GM21619 (cell line): ENCODE results near the gene PAXIP1.
"Not testable (repeated sequence)": the region's sequence is repeated elsewhere in the genome, so short reads cannot be mapped to it uniquely, and the experiment has no call there.

Experiments
- ATAC-seq: cut with Tn5 transposase; IDR thresholded peaks from one replicate; pipeline ENCODE4 v1.9.1; 2021; ENCODE audit not compliant: unreplicated experiment

PAXIP1 gene

GRCh38 chr7:154946166-154946565 is 56.8 kb downstream of the PAXIP1 start:
- no peak for ATAC-seq

DNA sequence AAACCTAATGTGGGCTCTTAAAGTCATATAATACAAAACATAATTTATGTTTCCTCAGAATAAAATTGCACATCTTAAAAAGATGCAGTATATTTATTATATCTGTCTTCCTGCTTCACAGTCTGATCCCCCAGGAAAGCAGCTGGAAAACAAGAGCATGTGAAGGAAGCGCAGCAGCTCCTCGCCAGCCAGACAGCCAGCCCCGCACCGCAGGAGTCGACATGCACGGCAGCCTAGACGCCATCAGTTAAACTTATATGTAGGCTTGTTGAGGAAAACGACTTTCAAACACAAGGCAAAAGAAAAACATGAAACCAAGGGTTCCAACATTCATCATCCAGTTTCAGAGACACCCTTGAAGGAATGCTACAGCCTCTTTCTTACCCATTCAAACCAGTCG is 59.0 kb downstream of the PAXIP1 start:
- no peak for ATAC-seq

GRCh38 chr7:154942691-154943090 is 60.2 kb downstream of the PAXIP1 start:
- ATAC-seq = no peak

- ATAC-seq = no peak
Observed at GRCh38 chr7:154937837-154938236, 65.1 kb downstream of the PAXIP1 start.

- not testable (repeated sequence) for ATAC-seq
Observed at GRCh38 chr7:154934353-154934952, 68.5 kb downstream of the PAXIP1 start.

DNA sequence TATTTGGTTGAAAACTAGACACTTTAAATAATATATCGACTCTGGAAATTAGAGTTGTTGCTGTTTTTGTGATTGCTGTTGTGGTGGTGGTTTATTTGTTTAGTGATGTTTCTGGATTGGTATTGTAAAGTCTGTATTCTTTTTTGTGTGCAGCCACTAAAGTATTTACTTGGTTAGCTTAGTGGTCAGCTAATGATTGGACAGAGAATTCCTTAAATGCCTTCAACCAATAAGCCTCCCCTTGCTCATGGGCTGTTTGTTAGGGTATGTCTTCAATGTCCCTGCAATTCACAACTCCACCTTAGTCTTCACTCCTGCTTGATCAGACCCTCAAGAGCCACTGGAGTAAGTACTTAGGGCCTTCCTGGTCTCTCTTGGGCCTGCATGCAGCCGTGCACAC is 71.0 kb downstream of the PAXIP1 start:
- ATAC-seq = no peak

DNA sequence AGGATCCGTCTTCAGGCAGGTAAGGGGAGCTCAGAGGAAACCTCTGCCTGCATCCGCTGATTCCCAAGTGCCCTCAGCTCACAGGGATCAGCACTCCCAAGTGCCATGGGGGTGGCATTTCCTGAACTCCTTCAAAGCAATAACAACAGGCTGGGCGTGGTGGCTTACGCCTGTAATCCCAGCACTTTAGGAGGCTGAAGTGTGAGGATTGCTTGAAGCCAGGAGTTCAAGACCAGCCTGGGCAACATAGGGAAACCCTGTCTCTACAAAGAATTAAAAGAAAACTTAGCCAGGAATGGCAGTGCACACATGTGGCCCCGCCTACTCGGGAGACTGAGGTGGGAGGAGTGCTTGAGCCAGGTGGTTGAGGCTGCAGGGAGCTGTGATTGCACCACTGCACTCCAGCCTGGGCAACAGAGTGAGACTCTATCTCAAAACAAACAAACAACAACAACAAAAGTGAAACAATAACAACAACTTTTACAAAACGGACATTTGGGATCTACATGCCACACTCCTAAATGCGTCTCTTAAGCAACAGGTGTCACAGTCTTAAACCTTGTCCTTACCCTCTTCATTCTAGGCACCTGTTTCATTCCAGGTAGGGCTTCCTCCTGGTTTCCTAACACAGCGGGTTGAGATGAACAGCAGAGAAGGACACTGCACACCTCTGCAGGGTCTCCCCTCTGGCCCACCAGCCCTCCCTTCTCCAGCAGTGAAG is 73.8 kb downstream of the PAXIP1 start:
- no peak for ATAC-seq

- ATAC-seq = peak; percentile 84
Observed at GRCh38 chr7:154928136-154929005, 74.6 kb downstream of the PAXIP1 start.

DNA sequence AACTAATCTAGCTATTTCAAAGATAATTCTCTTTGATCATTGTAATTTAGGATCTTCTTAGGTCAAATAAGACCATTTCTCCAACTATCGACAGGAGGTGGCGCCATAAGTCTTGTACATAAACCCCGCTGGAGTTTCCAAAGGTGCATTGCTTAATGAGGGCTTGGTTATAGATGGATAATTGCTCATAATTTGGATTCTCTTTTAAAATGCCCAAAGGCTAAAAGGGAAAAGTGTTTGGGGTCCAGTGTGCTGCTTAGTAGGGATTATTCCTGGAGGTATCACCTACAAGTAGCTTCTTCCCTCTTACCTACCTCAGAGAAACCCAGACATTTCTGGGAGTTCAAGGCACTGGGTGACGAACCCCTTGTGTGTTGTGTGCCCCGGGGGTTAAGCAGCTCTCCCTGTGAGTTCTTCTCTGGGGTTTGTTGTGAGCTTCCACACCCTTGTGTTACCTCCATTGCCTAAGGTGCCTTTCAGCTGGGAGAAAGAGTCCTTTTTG is 75.2 kb downstream of the PAXIP1 start:
- peak; percentile 52 for ATAC-seq

DNA sequence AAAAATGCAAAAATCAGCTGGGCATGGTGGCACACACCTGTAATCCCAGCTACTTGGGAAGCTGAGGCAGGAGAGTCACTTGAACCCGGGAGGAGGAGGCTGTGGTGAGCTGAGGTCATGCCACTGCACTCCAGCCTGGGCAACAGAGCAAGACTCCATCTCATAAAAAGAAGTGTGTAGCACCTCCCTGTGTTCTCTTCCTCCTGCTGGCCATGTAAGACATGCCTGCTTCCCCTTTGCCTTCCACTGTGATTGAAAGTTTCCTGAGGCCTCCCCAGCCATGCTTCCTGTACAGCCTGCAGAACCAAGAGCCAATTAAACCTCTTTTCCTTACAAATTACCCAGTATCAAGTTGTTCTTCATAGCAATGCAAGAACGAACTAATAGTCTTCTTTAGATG is 80.5 kb downstream of the PAXIP1 start:
- ATAC-seq = not testable (repeated sequence)

DNA sequence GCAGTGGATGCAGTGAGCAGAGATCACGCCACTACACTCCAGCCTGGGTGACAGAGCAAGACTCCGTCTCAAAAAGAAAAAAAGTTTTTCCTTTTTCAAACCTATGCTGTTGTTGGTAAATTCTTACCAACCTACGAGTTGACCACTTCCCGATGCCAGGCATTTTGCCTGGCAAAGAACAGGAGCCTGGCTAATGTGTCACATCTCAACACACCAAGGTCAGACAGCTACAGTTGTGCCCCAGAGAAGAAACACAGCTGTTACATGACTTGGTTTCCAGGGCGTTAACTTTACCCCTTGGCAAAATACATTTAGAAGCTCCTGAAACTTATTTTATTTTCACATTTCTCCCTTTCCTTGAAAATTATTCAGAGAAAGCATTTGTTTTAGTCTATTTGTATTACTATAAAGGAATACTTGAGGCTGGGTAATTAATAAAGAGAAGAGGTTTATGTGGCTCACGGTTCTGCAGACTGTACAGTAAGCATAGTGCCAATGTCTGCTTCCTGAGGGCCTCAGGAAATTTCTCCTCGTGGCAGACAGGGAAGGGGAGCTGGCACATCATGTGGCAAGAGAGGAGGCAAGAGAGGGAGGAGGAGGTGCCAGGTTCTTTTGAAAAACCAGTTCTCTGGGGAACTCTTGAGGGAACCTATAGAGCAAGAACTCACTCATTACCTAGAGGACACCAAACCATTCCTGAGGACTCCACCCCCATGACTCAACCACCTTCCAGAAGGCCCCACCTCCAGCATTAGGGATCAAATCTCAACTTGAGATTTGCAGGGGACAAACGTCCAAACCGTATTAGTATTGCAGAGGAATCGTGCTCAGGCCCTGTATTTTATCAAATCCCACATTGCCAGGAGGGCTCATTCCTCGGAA is 83.3 kb downstream of the PAXIP1 start:
- ATAC-seq = no peak

DNA sequence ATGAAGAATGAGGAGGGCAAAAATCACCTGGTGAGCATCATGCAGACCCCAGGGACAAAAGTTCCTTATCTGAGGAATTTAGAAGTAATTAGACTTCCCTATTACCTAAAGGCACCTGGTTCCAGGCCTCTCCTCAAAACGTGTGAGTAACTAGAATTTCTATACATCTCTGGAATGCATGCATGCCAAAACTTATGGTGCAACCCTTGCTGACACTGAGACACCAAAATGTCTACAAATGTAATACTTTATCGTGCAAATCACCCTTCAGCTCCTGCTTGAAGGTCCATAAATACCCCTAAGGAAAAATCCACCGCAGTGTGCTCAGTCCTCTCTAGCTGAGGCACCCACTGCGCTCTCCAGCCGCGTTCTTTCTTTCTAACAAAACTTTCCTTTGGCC is 84.2 kb downstream of the PAXIP1 start:
- ATAC-seq = no peak

GRCh38 chr7:154918266-154918665 is 84.7 kb downstream of the PAXIP1 start:
- no peak for ATAC-seq

GRCh38 chr7:154917808-154918160 is 85.1 kb downstream of the PAXIP1 start:
- ATAC-seq = no peak

- ATAC-seq = no peak
Observed at GRCh38 chr7:154916856-154917807, 85.8 kb downstream of the PAXIP1 start.

DNA sequence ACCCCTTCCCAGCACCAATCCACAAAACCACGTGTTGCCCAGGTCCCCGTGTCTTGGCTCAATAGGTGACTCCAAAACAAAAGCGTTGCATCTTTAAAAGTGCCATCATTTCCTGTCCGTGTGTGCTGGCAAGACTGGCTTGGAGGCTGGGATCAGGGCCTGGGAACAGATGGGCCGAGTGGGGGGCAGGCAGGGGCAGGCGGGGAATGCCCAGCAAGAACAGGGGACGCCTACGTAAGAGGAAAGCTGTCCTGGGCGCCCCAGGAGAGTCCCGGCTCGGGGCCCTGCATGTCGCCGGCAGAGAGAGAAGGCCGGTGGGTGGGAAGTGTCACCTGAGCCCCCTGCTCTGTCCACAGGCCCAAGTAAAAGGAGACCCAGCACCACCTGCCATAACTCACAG is 86.5 kb downstream of the PAXIP1 start:
- no peak for ATAC-seq

- ATAC-seq = no peak
Observed at GRCh38 chr7:154915600-154915999, 87.3 kb downstream of the PAXIP1 start.

DNA sequence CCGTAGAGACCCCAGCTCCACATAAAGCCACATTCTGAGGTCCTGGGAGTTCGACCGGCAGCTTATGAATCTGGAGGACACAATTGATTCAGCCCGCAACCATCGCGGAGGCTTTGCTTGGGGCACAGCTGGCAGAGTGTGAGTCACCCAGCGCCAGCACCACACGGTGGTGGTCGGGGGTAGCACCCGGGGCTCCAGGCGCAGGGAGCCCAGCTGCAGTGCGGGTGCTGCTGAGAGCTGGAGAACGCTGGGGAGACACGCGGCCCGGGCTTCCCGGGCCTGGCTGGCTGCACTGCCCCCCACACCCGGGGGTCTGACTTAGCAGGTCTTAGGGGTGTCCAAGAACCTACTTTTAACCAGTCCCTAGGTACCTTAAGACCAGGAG is 87.9 kb downstream of the PAXIP1 start:
- ATAC-seq = no peak

- no peak for ATAC-seq
Observed at GRCh38 chr7:154914308-154914995, 88.5 kb downstream of the PAXIP1 start.
